B cell (primary cell): ENCODE measurements around the gene CCNK. TPM values are rescaled to one million over a fixed set of nuclear protein-coding genes. Genes with fewer than 3 reads are reported as not detected.

Experiments used
- ATAC-seq: fragments of 200-7000 bp; cut with Tn5 transposase; one replicate; pipeline ENCODE4 v1.10.0; 2021; ENCODE audit warnings: low read depth, mild to moderate bottlenecking, moderate number of reproducible peaks, moderate library complexity
- CTCF ChIA-PET: fragments of 350-600 bp; sonication (Branson Sonifier 250); formaldehyde crosslinking; loops from one replicate; lab custom pipeline; 2021; ENCODE audit warnings: antibody characterized with exemption, inconsistent platforms; lab: Charles Lee
- POLR2A ChIA-PET: fragments of 350-600 bp; sonication (Branson Sonifier 250); formaldehyde crosslinking; loops from one replicate; lab custom pipeline; 2021; ENCODE audit warnings: antibody characterized with exemption; lab: Charles Lee
- DNase-seq: peaks from one replicate; pipeline ENCODE4 v3.0.0; 2013
- H2AFZ ChIP-seq: 2 replicates; pipeline ENCODE4 v1.6.1; 2012; ENCODE audit warnings: mild to moderate bottlenecking, low read depth, low read length; ENCODE audit not compliant: insufficient read depth, poor library complexity, severe bottlenecking
- H3K27ac ChIP-seq, 2 donors: 1 replicate in 1 of 2; 2 replicates in 1 of 2; pipeline ENCODE4 v1.5.1; 2012 to 2013; ENCODE audit warnings: low read length in 2 of 2, mild to moderate bottlenecking in 2 of 2, moderate library complexity in 1 of 2
- H3K27me3 ChIP-seq, 4 experiments: fragments of 200-600 bp in 1 of 4; sonication (generic) in 1 of 4; replicated peaks in 1 of 4; 1 replicate in 2 of 4; 2 replicates in 2 of 4; pipeline versions ENCODE4 v1.6.1 to v1.7.0; 2013 to 2016; ENCODE audit warnings: low read length in 3 of 4, mild to moderate bottlenecking in 2 of 4, mixed read lengths in 1 of 4, moderate library complexity in 1 of 4; ENCODE audit not compliant: insufficient read depth in 4 of 4, control insufficient read depth in 3 of 4; ENCODE audit errors: control extremely low read depth in 1 of 4
- H3K36me3 ChIP-seq, 2 experiments: replicated peaks in 1 of 2; 1 replicate in 1 of 2; 2 replicates in 1 of 2; pipeline versions ENCODE4 v1.6.1 to v1.7.1; 2013; ENCODE audit warnings: low read length in 1 of 2; ENCODE audit not compliant: insufficient read depth in 2 of 2, control insufficient read depth in 1 of 2; ENCODE audit errors: control extremely low read depth in 1 of 2, extremely low read depth in 1 of 2
- H3K4me1 ChIP-seq, 2 donors: fragments of 200-600 bp in 1 of 2; sonication (generic) in 1 of 2; 1 replicate in 1 of 2; 2 replicates in 1 of 2; pipeline versions ENCODE4 v1.5.1 to v1.6.1; 2013 to 2017; ENCODE audit warnings: low read length in 2 of 2; ENCODE audit not compliant: control insufficient read depth in 2 of 2, insufficient read depth in 2 of 2
- H3K4me2 ChIP-seq: replicated peaks from 2 replicates; pipeline ENCODE3; 2012; ENCODE audit warnings: mild to moderate bottlenecking, low read depth, low read length; ENCODE audit not compliant: poor library complexity, severe bottlenecking
- H3K4me3 ChIP-seq, 5 experiments: fragments of 200-600 bp in 1 of 5; sonication (generic) in 1 of 5; 1 replicate in 3 of 5; 2 replicates in 2 of 5; pipeline versions ENCODE4 v1.5.1 to v1.7.0; 2011 to 2016; ENCODE audit warnings: low read length in 4 of 5, mild to moderate bottlenecking in 4 of 5, low read depth in 2 of 5, control low read depth in 1 of 5, moderate library complexity in 1 of 5; ENCODE audit not compliant: insufficient read depth in 1 of 5; ENCODE audit errors: control extremely low read depth in 1 of 5, extremely low read depth in 1 of 5
- H3K79me2 ChIP-seq: fragments of 200-600 bp; sonication (generic); one replicate; pipeline ENCODE4 v1.6.0; 2016; ENCODE audit warnings: low read length; ENCODE audit not compliant: control insufficient read depth, insufficient read depth
- H3K9ac ChIP-seq: fragments of 200-600 bp; sonication (generic); 2 replicates; pipeline ENCODE4 v1.6.1; 2017; ENCODE audit warnings: mild to moderate bottlenecking, low read length, moderate library complexity
- H3K9me3 ChIP-seq, 3 donors: one replicate each; pipeline versions ENCODE4 v1.6.1 to v1.7.1; 2013; ENCODE audit warnings: low read length in 2 of 3; ENCODE audit not compliant: control insufficient read depth in 2 of 3, insufficient read depth in 1 of 3; ENCODE audit errors: control extremely low read depth in 1 of 3
- H4K20me1 ChIP-seq: 2 replicates; pipeline ENCODE4 v1.6.0; 2012; ENCODE audit warnings: mild to moderate bottlenecking, low read length; ENCODE audit not compliant: insufficient read depth, control insufficient read depth, poor library complexity, severe bottlenecking
- H3K27ac Mint-ChIP-seq: one replicate; pipeline ENCODE4 v1.8.0; 2021; ENCODE audit warnings: mixed read lengths
- H3K27me3 Mint-ChIP-seq: one replicate; pipeline ENCODE4 v1.8.0; 2021; ENCODE audit warnings: mixed read lengths
- H3K4me1 Mint-ChIP-seq: one replicate; pipeline ENCODE4 v1.8.0; 2021; ENCODE audit warnings: mixed read lengths
- H3K4me3 Mint-ChIP-seq: one replicate; pipeline ENCODE4 v1.8.0; 2021; ENCODE audit warnings: mixed read lengths
- H3K9me3 Mint-ChIP-seq: one replicate; pipeline ENCODE4 v1.8.0; 2022; ENCODE audit warnings: mixed read lengths; ENCODE audit not compliant: insufficient read depth
- EZH2 ChIP-seq: IDR thresholded peaks from 2 replicates; pipeline ENCODE4 v1.6.1; 2012; ENCODE audit warnings: borderline replicate concordance, low read depth, mild to moderate bottlenecking, moderate library complexity, low read length; ENCODE audit not compliant: insufficient read depth, poor library complexity, severe bottlenecking
- WGBS: methylation state at CpG from one replicate; pipeline ENCODE4 v1.1.5; 2013; ENCODE audit warnings: missing lambda C conversion rate; ENCODE audit not compliant: insufficient coverage; 5-methylcytosine and 5-hydroxymethylcytosine counted together
- intact Hi-C: fragments of 100-400 bp; cut with micrococcal nuclease; formaldehyde crosslinking; loops from one replicate; pipeline ENCODE4 v1.10.0; 2022
- polyA plus RNA-seq: library from polyadenylated mRNA; depleted of rRNA; stranded (reverse); fragments of >200 nt; gene quantifications from 2 replicates; pipeline ENCODE4 v1.2.3, GENCODE V29; 2012
- total RNA-seq, 2 donors: library from RNA; stranded (reverse); fragments of 120-200 nt in 1 of 2; gene quantifications; 1 replicate in 1 of 2; 2 replicates in 1 of 2; pipeline versions ENCODE4 v1.2.3 to v1.2.4, GENCODE V29; 2013 to 2022
- TF ChIP-seq, protein P1 (sequence below): fragments of 200-600 bp; IDR thresholded peaks from one replicate; pipeline ENCODE4 v1.8.0; 2022; ENCODE audit warnings: antibody characterized with exemption, mild to moderate bottlenecking

The CCNK gene
- total and polyA plus RNA-seq, 2 donors (not counting 1 experiment from before 2014, with no cell fraction given) = 17.5 to 82.0 TPM

DNA sequence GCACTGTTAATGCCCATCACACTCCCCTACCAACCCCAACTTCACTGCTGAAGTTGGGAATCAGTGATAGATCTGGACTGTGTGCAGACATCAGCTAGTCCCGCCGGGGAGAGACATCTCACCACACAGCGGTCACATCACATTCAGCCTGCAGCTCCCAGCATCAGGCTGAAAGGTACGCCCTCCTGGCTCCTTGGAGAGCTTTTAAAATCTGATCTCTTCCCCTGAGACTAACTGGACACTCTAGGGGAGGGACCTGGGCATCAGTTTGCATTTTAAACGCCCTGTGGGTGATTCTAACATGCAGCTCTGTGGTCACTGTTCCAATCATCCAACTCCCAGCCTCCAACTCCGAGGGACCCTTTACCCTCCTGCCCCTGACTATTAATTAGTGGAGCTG is 64.4 kb downstream of the CCNK start:
- Mint-ChIP-seq H3K4me1 (peaks cover 2% of the 10 kb centered on the region), H3K4me3 (no peak overlapping the region), H3K27ac (no peak overlapping the region), H3K9me3 (no peaks in the 10 kb centered on the region), H3K27me3 (peaks cover 12% of the 10 kb centered on the region)
- Histone ChIP-seq H3K27ac (no peak overlapping the region), H3K4me1 (no peaks in the 10 kb centered on the region), H3K9ac (no peak overlapping the region), H3K4me2 (no peak overlapping the region), H3K79me2 (no peaks in the 10 kb centered on the region), H3K36me3 (no peaks in the 10 kb centered on the region), H3K4me3 (no peak overlapping the region), H3K27me3 (no peaks in the 10 kb centered on the region), H3K9me3 (no peaks in the 10 kb centered on the region), H2AFZ (no peak overlapping the region), H4K20me1 (no peaks in the 10 kb centered on the region)
- no peak for DNase-seq
- no peak for TF ChIP-seq EZH2
- TF ChIP-seq, protein P1, sequence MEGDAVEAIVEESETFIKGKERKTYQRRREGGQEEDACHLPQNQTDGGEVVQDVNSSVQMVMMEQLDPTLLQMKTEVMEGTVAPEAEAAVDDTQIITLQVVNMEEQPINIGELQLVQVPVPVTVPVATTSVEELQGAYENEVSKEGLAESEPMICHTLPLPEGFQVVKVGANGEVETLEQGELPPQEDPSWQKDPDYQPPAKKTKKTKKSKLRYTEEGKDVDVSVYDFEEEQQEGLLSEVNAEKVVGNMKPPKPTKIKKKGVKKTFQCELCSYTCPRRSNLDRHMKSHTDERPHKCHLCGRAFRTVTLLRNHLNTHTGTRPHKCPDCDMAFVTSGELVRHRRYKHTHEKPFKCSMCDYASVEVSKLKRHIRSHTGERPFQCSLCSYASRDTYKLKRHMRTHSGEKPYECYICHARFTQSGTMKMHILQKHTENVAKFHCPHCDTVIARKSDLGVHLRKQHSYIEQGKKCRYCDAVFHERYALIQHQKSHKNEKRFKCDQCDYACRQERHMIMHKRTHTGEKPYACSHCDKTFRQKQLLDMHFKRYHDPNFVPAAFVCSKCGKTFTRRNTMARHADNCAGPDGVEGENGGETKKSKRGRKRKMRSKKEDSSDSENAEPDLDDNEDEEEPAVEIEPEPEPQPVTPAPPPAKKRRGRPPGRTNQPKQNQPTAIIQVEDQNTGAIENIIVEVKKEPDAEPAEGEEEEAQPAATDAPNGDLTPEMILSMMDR = no peak
- POLR2A ChIA-PET = no interaction called here
- ATAC-seq = no peak
- WGBS = 94% methylated on average over 3 of the region's 6 CpGs
- intact Hi-C loops = no loop called here
- CTCF ChIA-PET = interaction anchor here (0.7 kb wide), 1 partner anchor 24 kb away, joined by 4 read pairs; no protein-coding TSS in a partner anchor

DNA sequence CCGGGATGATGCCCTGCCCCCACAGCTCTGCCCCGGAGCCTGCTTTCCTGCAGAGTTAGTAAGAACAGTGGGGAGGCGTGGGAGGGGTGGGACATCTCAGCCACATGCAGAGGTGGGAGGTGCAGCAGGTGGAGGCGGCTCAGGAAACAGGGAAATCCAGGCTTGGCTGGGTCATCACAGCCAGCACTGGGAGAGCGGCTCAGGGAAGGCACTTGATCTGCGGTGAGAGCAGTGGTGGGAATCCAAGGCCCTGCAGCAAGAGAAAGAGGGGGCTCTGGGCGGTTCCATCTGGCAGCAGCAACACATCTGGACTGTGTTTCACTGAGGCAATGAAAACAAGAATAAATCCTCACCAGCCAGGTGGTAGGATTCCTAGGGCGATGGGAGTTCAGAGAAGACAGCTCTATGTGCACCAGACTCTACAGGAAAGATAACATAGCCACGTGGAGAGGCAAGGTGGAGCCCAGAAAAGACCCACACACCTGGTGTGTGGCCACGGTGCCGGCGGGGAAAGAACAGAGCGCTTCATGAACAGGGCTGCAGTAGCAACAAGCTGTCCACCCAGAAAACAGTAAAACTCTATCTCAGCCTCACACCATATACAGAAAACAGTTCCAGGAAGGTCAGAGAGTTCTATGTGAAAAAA is 65.1 kb downstream of the CCNK start:
- no peaks in the 10 kb centered on the region for H3K9me3 ChIP-seq
- 87% methylated on average over 8 of the region's 13 CpGs for WGBS
- ATAC-seq (no peak), DNase-seq (no peak)
- H3K4me3 ChIP-seq = no peak overlapping the region
- no peaks in the 10 kb centered on the region for H3K27me3 ChIP-seq
- no peak overlapping the region for H3K9ac ChIP-seq
- H2AFZ ChIP-seq = no peak overlapping the region
- Mint-ChIP-seq H3K4me3 (no peak overlapping the region), H3K4me1 (peaks cover 1% of the 10 kb centered on the region), H3K27me3 (peaks cover 7% of the 10 kb centered on the region), H3K27ac (no peak overlapping the region), H3K9me3 (no peaks in the 10 kb centered on the region)
- no peak for TF ChIP-seq EZH2
- TF ChIP-seq, protein P1 = no peak
- no peak overlapping the region for H3K27ac ChIP-seq
- ChIA-PET CTCF (no interaction called here), POLR2A (no interaction called here)
- no peaks in the 10 kb centered on the region for H3K79me2 ChIP-seq
- no peaks in the 10 kb centered on the region for H3K4me1 ChIP-seq
- no peaks in the 10 kb centered on the region for H3K36me3 ChIP-seq
- intact Hi-C loops = no loop called here
- H4K20me1 ChIP-seq = no peaks in the 10 kb centered on the region
- H3K4me2 ChIP-seq = no peak overlapping the region
